Activated CD8-positive, alpha-beta memory T cell treated with anti-CD3 and anti-CD28 coated beads, Interleukin-2, amount 10 ng/mL, durations not matched to agents 7 days and 5 days (primary cell): ENCODE data around the gene CEND1. TPM values are rescaled to one million over a fixed set of nuclear protein-coding genes. Genes with fewer than 3 reads are reported as not detected.

Experiments used
- ATAC-seq: fragments of 150-1000 bp; cut with Tn5 transposase; one replicate; pipeline ENCODE4 v1.10.0; 2021; ENCODE audit warnings: moderate library complexity
- CTCF ChIA-PET: fragments of 350-600 bp; sonication (Branson Sonifier 250); formaldehyde crosslinking; loops from one replicate; lab custom pipeline; 2021; ENCODE audit warnings: antibody characterized with exemption; lab: Charles Lee
- DNase-seq: peaks from one replicate; pipeline ENCODE4 v3.0.0-alpha.2; 2020
- H3K27ac Mint-ChIP-seq: one replicate; pipeline ENCODE4 v1.8.0; 2021; ENCODE audit warnings: mild to moderate bottlenecking, mixed read lengths
- H3K27me3 Mint-ChIP-seq: one replicate; pipeline ENCODE4 v1.8.0; 2021; ENCODE audit warnings: mixed read lengths
- H3K36me3 Mint-ChIP-seq: one replicate; pipeline ENCODE4 v1.8.0; 2021; ENCODE audit warnings: mild to moderate bottlenecking, mixed read lengths
- H3K4me1 Mint-ChIP-seq: one replicate; pipeline ENCODE4 v1.8.0; 2021; ENCODE audit warnings: mixed read lengths
- H3K4me3 Mint-ChIP-seq: one replicate; pipeline ENCODE4 v1.8.0; 2021; ENCODE audit warnings: mild to moderate bottlenecking, moderate library complexity, mixed read lengths
- H3K9me3 Mint-ChIP-seq: one replicate; pipeline ENCODE4 v1.8.0; 2022; ENCODE audit warnings: low read depth, mixed read lengths
- total RNA-seq, 2 experiments: library from RNA; stranded (reverse); gene quantifications; one replicate each; pipeline ENCODE4 v1.2.3, GENCODE V29; 2021

Gene CEND1
- total RNA-seq, 2 experiments from 2014 or later: 1.3 to 3.7 TPM

DNA sequence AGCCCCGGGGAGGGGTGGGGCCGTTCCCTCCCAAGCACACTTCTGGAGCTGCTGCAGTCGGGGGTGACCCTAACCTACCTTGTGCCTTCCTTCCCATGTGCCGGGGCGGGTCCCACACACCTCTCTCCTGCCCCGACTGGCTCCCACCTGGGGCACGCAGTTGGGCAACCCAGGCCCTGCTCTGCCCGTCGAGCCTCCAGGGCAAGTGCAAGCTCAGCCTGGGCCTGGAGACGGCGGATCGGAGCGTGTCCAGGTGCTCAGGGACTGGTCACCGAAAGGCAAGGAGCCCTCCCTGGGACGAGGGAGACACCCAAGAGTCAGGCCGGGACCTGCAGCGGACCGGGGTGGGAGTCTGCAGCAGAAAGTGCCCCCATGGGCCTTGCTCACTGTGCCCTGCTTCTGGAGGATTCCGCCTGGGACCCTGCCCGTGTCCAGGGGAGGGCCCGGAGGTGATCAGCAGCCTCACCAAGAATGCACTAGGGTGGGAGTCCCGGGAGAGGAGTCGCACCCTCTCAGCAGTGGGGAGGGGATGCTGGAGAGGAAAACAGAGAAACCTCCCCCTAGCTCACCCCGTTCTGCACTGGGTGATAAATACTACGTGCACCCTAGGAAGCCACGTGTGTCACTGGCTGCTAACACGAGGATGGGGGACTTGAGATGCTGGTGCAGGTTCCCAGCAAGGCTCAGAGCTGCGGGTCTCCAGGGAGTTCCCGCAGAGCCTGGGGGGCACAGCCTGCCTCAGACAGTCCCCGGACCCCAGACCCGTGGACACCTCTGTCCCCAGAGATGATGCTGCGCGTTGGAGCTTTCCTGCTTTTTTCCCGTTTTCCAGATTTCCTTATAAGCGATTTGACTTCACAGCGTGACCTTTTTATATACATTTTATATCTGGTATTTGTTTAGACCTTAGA is 7.4 kb downstream of the CEND1 start:
- CTCF ChIA-PET: interaction anchor here (0.6 kb wide), 1 partner anchor 191 kb away, joined by 3 read pairs; no protein-coding TSS in a partner anchor
- DNase-seq: no peak
- Mint-ChIP-seq H3K4me3 (no peak overlapping the region), H3K27me3 (no peaks in the 10 kb centered on the region), H3K27ac (no peak overlapping the region), H3K4me1 (peaks cover 13% of the 10 kb centered on the region), H3K36me3 (peaks cover 5% of the 10 kb centered on the region), H3K9me3 (no peaks in the 10 kb centered on the region)
- no peak for ATAC-seq

DNA sequence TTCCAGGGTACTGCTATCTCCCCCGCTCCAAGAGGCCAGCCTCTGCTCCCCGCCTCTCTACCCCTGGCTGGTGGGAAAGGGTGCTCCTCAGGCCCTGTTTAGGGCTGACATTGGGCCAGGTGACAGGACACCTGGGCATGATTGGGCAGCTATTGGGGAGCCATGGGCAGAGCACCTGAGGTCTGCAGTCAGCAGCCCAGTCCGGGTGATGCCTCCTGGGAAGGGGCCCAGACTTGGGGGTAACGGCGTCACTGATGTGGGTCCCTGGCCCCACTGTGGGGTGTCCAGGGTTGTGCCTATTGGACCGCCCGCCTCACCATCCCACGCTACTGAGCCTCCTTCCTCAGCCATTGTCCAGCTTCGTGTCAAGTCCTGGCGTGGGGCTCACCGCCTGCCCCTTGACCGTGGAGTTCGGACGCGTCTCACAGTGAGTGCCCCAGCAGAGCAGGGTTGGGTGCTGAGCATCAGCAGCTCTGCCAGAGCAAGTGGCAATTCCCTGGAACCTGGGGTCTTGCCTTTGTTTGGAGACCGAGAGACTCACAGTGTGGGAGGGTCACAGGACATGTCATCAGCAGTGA is 9.8 kb downstream of the CEND1 start:
- Mint-ChIP-seq H3K27me3 (no peaks in the 10 kb centered on the region), H3K4me3 (no peak overlapping the region), H3K36me3 (peaks cover 5% of the 10 kb centered on the region), H3K27ac (no peak overlapping the region), H3K4me1 (peaks cover 26% of the 10 kb centered on the region), H3K9me3 (no peaks in the 10 kb centered on the region)
- CTCF ChIA-PET: no interaction called here
- no peak for ATAC-seq
- DNase-seq: no peak

DNA sequence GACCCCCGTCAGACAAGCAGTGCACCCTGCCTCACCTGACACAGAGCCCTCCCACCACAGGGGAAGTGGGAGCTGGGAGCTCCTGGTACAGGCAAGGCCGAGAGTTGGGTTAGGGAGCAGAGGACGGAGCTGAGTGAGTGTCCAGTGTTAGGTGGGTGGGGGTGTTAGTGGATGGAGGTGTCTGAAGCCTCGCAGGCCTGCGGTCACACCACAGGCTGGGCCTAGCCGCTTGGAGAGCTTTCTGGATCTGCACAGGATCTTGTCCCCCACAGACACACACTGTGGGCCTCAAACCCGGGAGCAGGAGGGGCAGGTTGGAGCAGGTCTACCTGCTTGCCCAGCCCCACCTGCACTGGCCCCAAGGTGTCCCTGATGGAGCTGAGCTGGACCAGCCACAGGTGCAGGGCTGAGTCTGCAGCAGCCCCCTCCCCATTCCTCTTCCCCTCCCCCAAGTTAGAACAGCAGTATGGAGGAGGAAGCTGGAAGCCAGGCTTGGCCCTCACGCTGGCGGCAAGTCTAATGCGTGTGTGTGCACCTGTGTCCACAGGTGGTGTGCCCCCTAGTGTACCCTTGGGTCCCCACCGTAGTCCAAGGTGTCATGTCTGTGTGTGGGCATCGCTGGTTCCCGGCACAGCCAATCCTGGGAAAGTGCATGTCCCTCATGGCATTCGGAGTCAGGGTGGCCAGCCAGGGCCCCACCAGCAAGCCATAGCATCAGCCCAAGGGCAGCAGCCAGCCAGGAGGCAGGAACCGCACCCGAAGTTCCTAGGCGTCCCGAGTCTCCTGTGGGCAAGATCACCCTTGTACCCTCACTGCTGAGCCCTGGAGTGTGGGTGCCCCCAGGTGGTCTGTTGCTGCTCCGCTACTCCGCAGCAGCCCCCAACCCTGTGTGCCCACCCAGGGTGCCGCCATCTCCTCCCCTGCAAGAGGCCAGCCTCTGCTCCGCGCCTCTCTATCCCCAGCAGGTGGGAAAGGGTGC is 10.6 kb downstream of the CEND1 start:
- ATAC-seq (no peak), DNase-seq (no peak)
- Mint-ChIP-seq H3K27me3 (no peaks in the 10 kb centered on the region), H3K4me3 (peak overlapping the region; percentile 26), H3K36me3 (peaks cover 3% of the 10 kb centered on the region), H3K27ac (no peak overlapping the region), H3K4me1 (peaks cover 32% of the 10 kb centered on the region), H3K9me3 (no peaks in the 10 kb centered on the region)
- CTCF ChIA-PET: no interaction called here

GRCh38 chr11:777288-778255 is 12.3 kb downstream of the CEND1 start, which contains the start of gene GATD1:
TSS of gene GATD1 (minus strand) at chr11:777487. CDS start at chr11:777462, 25 bp downstream.
- peak; percentile 95 for DNase-seq
- CTCF ChIA-PET: interaction anchor here (0.7 to 2.4 kb wide), 9 partner anchors 9 to 242 kb away, joined by 3 to 10 read pairs (median 4); partner anchors contain the start of genes HRAS and TALDO1
- peak; percentile 91 for ATAC-seq
- H3K27ac Mint-ChIP-seq: peak within 1 kb of the TSS; percentile 87
- peak within 1 kb of the TSS; percentile 81 for H3K4me3 Mint-ChIP-seq
- peaks cover 33% of the 10 kb centered on the region for H3K4me1 Mint-ChIP-seq
- H3K9me3 Mint-ChIP-seq: no peaks in the 10 kb centered on the region
- H3K27me3 Mint-ChIP-seq: no peaks in the 10 kb centered on the region
- H3K36me3 Mint-ChIP-seq: peaks cover 3% of the 10 kb centered on the region

DNA sequence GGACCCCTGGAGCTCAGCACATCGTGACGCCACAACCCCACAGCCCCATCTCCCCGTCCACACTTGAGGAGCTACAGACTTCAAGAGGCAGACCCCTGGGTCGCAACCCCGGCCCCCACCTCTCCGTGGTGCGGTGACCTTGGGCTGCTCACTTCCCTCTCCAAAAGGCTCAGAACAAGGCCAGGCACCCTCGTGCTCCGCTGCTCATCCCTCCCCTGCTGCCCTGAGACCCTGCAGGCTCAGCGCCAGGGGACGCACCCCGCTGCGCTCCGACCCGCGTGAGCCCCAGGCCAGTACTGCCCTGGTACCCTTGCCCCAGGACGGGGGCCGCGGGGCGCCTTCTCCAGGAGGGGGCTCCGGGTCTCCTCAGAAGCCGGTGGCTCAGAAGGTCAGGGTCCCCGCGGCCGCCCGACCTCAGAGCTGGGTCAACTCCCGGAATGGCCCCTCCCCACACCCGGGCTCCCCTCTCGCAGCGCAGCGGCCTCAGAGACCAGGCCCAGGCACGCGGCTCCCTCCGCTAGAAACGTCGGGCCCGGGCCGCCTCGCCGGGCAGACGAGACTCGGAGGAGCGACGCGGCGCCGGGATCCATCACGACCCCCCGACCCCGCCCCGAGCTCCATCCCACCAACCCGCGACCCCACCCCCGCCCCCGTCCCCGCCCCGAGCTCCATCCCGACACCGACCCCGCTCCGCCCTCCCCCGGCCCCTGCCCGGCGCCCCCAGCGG is 13.2 kb downstream of the CEND1 start:
- peak; percentile 54 for ATAC-seq

GRCh38 chr11:776263-776560 is 13.7 kb downstream of the CEND1 start:
- no peaks in the 10 kb centered on the region for H3K9me3 Mint-ChIP-seq
- H3K36me3 Mint-ChIP-seq: peaks cover 3% of the 10 kb centered on the region
- no peaks in the 10 kb centered on the region for H3K27me3 Mint-ChIP-seq
- CTCF ChIA-PET: interaction anchor here (0.7 to 2.4 kb wide), 7 partner anchors 10 to 240 kb away, joined by 3 to 10 read pairs (median 4); partner anchors contain the start of genes HRAS and TALDO1
- H3K27ac Mint-ChIP-seq: peak overlapping the region; percentile 87
- DNase-seq (no peak), ATAC-seq (no peak)
- peaks cover 33% of the 10 kb centered on the region for H3K4me1 Mint-ChIP-seq
- H3K4me3 Mint-ChIP-seq: peak overlapping the region; percentile 81

More for the DNA sequence above, 13.2 kb downstream of the CEND1 start:
- H3K27me3 Mint-ChIP-seq: no peaks in the 10 kb centered on the region
- H3K4me3 Mint-ChIP-seq: peak overlapping the region; percentile 81
- peaks cover 33% of the 10 kb centered on the region for H3K4me1 Mint-ChIP-seq
- peak overlapping the region; percentile 87 for H3K27ac Mint-ChIP-seq
- H3K9me3 Mint-ChIP-seq: no peaks in the 10 kb centered on the region
- CTCF ChIA-PET: interaction anchor here (0.8 to 2.4 kb wide), 6 partner anchors 18 to 241 kb away, joined by 3 to 10 read pairs (median 4); partner anchors contain the start of genes HRAS and TALDO1
- peaks cover 3% of the 10 kb centered on the region for H3K36me3 Mint-ChIP-seq
- DNase-seq: no peak

GRCh38 chr11:774873-775592 is 14.9 kb downstream of the CEND1 start:
- no peaks in the 10 kb centered on the region for H3K27me3 Mint-ChIP-seq
- peak overlapping the region; percentile 43 for H3K27ac Mint-ChIP-seq
- DNase-seq (no peak), ATAC-seq (no peak)
- CTCF ChIA-PET: interaction anchor here (1.2 to 2.4 kb wide), 2 partner anchors 9 to 28 kb away, joined by 4 to 10 read pairs; partner anchors contain the start of gene TALDO1
- peak overlapping the region; percentile 58 for H3K4me3 Mint-ChIP-seq
- H3K9me3 Mint-ChIP-seq: no peaks in the 10 kb centered on the region
- H3K4me1 Mint-ChIP-seq: peaks cover 31% of the 10 kb centered on the region
- H3K36me3 Mint-ChIP-seq: peaks cover 4% of the 10 kb centered on the region

DNA sequence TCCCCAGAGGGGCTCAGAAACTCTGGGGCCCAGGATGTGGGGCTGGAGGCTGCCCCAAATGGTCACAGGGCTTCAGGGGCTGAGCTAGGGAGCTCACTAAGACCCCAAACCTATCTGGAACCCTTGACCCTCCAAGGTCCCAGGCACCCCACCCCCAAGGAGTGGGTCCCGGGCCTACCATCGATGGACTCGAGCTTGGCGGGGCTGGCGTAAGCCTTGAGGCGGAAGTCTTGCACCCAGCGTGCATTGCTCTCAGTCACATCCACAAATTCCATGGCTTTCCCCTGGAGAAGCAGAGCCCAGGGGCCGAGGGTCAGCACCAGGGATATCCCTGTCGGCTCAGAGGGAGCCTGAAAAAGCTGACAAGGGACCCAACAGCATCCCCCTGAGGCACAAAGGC is 16.1 kb downstream of the CEND1 start:
- CTCF ChIA-PET: no interaction called here
- Mint-ChIP-seq H3K27ac (no peak overlapping the region), H3K4me1 (peaks cover 24% of the 10 kb centered on the region), H3K27me3 (no peaks in the 10 kb centered on the region), H3K9me3 (no peaks in the 10 kb centered on the region), H3K36me3 (peaks cover 5% of the 10 kb centered on the region), H3K4me3 (no peak overlapping the region)
- DNase-seq (no peak), ATAC-seq (no peak)

DNA sequence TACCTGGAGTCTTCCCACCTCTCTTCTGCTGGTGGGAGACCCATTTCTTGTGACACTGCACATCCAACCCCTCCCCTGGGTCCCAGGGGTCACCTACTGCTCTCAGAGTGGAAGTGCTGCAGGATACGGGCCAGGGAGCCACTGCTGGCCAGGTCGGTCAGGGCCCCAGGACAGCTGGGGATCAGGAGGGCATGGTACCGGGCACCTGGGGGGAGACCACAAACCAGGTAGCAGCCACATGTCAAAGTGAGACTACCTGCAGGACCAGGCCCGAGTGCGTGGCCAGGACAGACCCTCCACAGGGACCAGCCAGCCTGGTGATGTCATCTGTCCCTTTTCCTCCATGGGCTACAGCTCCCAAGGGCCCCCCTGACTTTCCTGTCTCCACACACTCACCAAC is 16.5 kb downstream of the CEND1 start:
- Mint-ChIP-seq H3K27ac (no peak overlapping the region), H3K27me3 (no peaks in the 10 kb centered on the region)

DNA sequence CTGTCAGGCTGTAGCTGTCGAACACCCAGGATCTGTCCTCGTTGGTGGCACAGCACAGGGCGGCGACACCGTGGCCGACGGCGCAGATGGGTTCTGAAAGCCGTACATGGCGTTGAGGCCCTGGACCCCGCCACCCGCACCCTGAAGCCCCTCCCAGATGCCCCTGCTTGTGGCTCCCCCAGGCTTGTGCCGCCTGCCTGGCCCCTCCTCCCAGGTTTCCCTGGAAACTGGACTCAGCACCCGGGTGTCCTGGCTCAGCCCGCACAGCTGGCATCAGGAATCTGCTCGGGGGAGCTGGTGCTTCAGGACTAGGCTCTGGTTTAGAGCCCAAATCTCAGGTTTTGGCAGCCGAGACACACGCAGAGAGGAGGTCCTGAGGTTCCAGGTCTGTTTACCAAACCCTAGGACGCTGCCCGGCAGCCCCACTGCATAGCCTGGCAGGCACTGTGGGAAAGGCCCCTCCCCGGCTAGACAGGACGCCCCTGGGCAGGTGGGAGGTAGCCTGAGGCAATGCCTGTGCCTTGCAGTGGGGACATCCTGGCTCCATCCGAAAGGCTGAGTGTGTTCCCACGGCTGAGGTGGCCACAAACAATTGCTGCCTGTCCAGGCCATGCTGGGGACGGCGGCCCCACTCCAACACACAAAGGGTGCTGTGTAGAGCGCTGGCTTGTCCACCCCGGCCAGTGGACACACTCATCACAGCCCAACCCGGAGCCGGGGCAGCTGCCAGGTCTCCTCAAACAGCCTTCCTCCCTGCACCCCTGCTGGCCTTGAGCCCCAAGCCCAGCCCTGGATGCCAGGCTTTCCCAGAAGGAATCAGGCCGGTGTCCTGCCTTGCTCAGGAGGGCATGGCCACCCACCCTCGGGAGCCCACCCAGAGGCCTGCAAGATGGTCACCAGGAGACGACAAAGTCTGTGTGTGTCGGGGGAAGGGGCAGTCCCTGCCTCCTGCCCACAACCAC is 17.2 kb downstream of the CEND1 start:
- no peak for DNase-seq
- peaks cover 5% of the 10 kb centered on the region for H3K36me3 Mint-ChIP-seq
- no peaks in the 10 kb centered on the region for H3K9me3 Mint-ChIP-seq
- no peak overlapping the region for H3K27ac Mint-ChIP-seq
- H3K27me3 Mint-ChIP-seq: no peaks in the 10 kb centered on the region
- peaks cover 20% of the 10 kb centered on the region for H3K4me1 Mint-ChIP-seq
- ATAC-seq: no peak
- no peak overlapping the region for H3K4me3 Mint-ChIP-seq
- CTCF ChIA-PET: no interaction called here

More for the DNA sequence above, 16.5 kb downstream of the CEND1 start:
- DNase-seq (no peak), ATAC-seq (no peak)
- H3K36me3 Mint-ChIP-seq: peaks cover 5% of the 10 kb centered on the region
- no peak overlapping the region for H3K4me3 Mint-ChIP-seq
- H3K9me3 Mint-ChIP-seq: no peaks in the 10 kb centered on the region
- CTCF ChIA-PET: no interaction called here
- peaks cover 23% of the 10 kb centered on the region for H3K4me1 Mint-ChIP-seq
